Keratinocyte (primary cell): ENCODE measurements around the gene MELTF. TPM values are rescaled to one million over a fixed set of nuclear protein-coding genes. Genes with fewer than 3 reads are reported as not detected.

ENCODE experiments used
- DNase-seq: peaks from one replicate; pipeline ENCODE4 v3.0.0-alpha.2; 2011; ENCODE audit warnings: low read depth, missing footprints, low spot score
- FAIRE-seq: peaks from 2 replicates; lab custom pipeline; 2011; peaks lifted over from hg19 to GRCh38; lab: Jason Lieb, UNC
- H2AFZ ChIP-seq: 2 replicates; pipeline ENCODE4 v1.6.0; 2012; ENCODE audit warnings: low read length, control low read depth, inconsistent platforms; ENCODE audit not compliant: control insufficient read depth
- H3K27ac ChIP-seq: 2 replicates; pipeline ENCODE4 v1.5.1; 2011; ENCODE audit warnings: low read length; ENCODE audit not compliant: control insufficient read depth, insufficient read depth
- H3K27me3 ChIP-seq: 3 replicates; pipeline ENCODE4 v1.6.0; 2011; ENCODE audit warnings: low read length; ENCODE audit not compliant: control insufficient read depth, insufficient read depth; ENCODE audit errors: extremely low read depth
- H3K36me3 ChIP-seq, 2 experiments: 2 replicates in 1 of 2; 3 replicates in 1 of 2; pipeline ENCODE4 v1.5.1; 2011; ENCODE audit warnings: low read length in 2 of 2, mild to moderate bottlenecking in 1 of 2; ENCODE audit not compliant: control insufficient read depth in 2 of 2, insufficient read depth in 2 of 2; ENCODE audit errors: extremely low read depth in 1 of 2
- H3K4me1 ChIP-seq: 3 replicates; pipeline ENCODE4 v1.5.1; 2011; ENCODE audit warnings: low read length; ENCODE audit not compliant: control insufficient read depth, insufficient read depth; ENCODE audit errors: extremely low read depth
- H3K4me2 ChIP-seq: 3 replicates; pipeline ENCODE4 v1.6.0; 2011; ENCODE audit warnings: low read depth, low read length; ENCODE audit not compliant: control insufficient read depth, insufficient read depth; ENCODE audit errors: extremely low read depth
- H3K4me3 ChIP-seq, 3 experiments: fragments of 200-600 bp in 1 of 3; sonication (generic) in 1 of 3; 2 replicates in 2 of 3; 3 replicates in 1 of 3; pipeline ENCODE4 v1.5.1; 2011 to 2016; ENCODE audit warnings: low read length in 3 of 3, mild to moderate bottlenecking in 3 of 3, control low read depth in 2 of 3, inconsistent platforms in 1 of 3, low read depth in 1 of 3, mixed read lengths in 1 of 3, mixed run types in 1 of 3, moderate library complexity in 1 of 3; ENCODE audit not compliant: control insufficient read depth in 2 of 3, insufficient read depth in 2 of 3; ENCODE audit errors: extremely low read depth in 1 of 3
- H3K79me2 ChIP-seq: 2 replicates; pipeline ENCODE4 v1.6.0; 2012; ENCODE audit warnings: low read length; ENCODE audit not compliant: control insufficient read depth, insufficient read depth
- H3K9ac ChIP-seq: 3 replicates; pipeline ENCODE4 v1.6.0; 2011; ENCODE audit warnings: low read length; ENCODE audit not compliant: control insufficient read depth, insufficient read depth; ENCODE audit errors: extremely low read depth
- H3K9me1 ChIP-seq: 3 replicates; pipeline ENCODE4 v1.6.0; 2011; ENCODE audit warnings: low read length; ENCODE audit not compliant: control insufficient read depth, insufficient read depth; ENCODE audit errors: extremely low read depth
- H3K9me3 ChIP-seq: 2 replicates; pipeline ENCODE4 v1.5.1; 2012; ENCODE audit warnings: low read depth, low read length; ENCODE audit not compliant: control insufficient read depth
- H4K20me1 ChIP-seq: 3 replicates; pipeline ENCODE4 v1.6.0; 2011; ENCODE audit warnings: low read length; ENCODE audit not compliant: control insufficient read depth, insufficient read depth; ENCODE audit errors: extremely low read depth
- CTCF ChIP-seq, 3 experiments: IDR thresholded peaks in 1 of 3; conservative IDR thresholded peaks in 1 of 3; optimal IDR thresholded peaks in 1 of 3; 2 replicates in 2 of 3; 3 replicates in 1 of 3; pipeline versions ENCODE3 to v1.5.1; 2011; ENCODE audit warnings: low read length in 3 of 3, mild to moderate bottlenecking in 3 of 3, moderate library complexity in 2 of 3, control low read depth in 1 of 3, inconsistent platforms in 1 of 3; ENCODE audit not compliant: insufficient read depth in 2 of 3; ENCODE audit errors: extremely low read depth in 1 of 3
- EZH2 ChIP-seq: IDR thresholded peaks from one replicate; pipeline ENCODE4 v1.6.1; 2012; ENCODE audit warnings: inconsistent platforms, mild to moderate bottlenecking, low read length, moderate library complexity
- dilution Hi-C: fragments of 300-500 bp; cut with MboI; formaldehyde crosslinking; loops from one replicate; pipeline ENCODE4 v1.7.0; 2020; ENCODE audit warnings: low sequenced_read_pairs; ENCODE audit not compliant: extremely low pct_ligation_motif_present
- polyA plus RNA-seq, 5 experiments: library from polyadenylated mRNA; depleted of rRNA in 3 of 5; stranded (reverse) in 3 of 5; stranded (forward) in 1 of 5; unstranded in 1 of 5; fragments of >200 nt; gene quantifications; 1 replicate in 1 of 5; 2 replicates in 3 of 5; 3 replicates in 1 of 5; pipeline versions ENCODE4 v1.2.1 to v1.2.3, GENCODE V29; 2011 to 2012; ENCODE audit warnings: missing spikeins in 2 of 5, low read depth in 1 of 5, low replicate concordance in 1 of 5

The MELTF gene
- polyA plus RNA-seq, 1 donor (not counting 4 experiments of a cell fraction or from before 2014, with no cell fraction given) = 6.0 TPM

- Histone ChIP-seq H3K79me2 (no peaks in the 10 kb centered on the region), H3K36me3 (no peaks in the 10 kb centered on the region), H3K4me2 (no peak overlapping the region), H3K4me1 (no peaks in the 10 kb centered on the region), H3K9ac (no peak overlapping the region), H3K27ac (no peak overlapping the region), H2AFZ (no peak overlapping the region), H3K4me3 (no peak overlapping the region), H3K9me3 (no peaks in the 10 kb centered on the region), H3K27me3 (peaks cover 8% of the 10 kb centered on the region), H3K9me1 (no peaks in the 10 kb centered on the region), H4K20me1 (no peaks in the 10 kb centered on the region)
- TF ChIP-seq EZH2 (no peak), CTCF (optimal IDR thresholded peaks at IDR 0.05 in 1 of 3, IDR thresholded peaks at IDR 0.05 in 1 of 3, conservative IDR thresholded peaks at IDR 0.05 in 1 of 3; ENCODE audit: extremely low read depth in 1 of 3, insufficient read depth in 2 of 3, low read length in 3 of 3) (no peak)
- dilution Hi-C loops = no loop called here
- FAIRE-seq (no peak), DNase-seq (no peak)
These were observed 43.4 kb downstream of the MELTF start for GRCh38 chr3:196985954-196986885.

GRCh38 chr3:196985298-196985697 is 44.3 kb downstream of the MELTF start:
- dilution Hi-C loops = no loop called here
- no peak overlapping the region for H3K4me3 ChIP-seq
- no peak overlapping the region for H2AFZ ChIP-seq
- H4K20me1 ChIP-seq = no peaks in the 10 kb centered on the region
- DNase-seq = no peak
- FAIRE-seq = no peak
- no peak overlapping the region for H3K4me2 ChIP-seq
- H3K9ac ChIP-seq = no peak overlapping the region
- no peaks in the 10 kb centered on the region for H3K79me2 ChIP-seq
- TF ChIP-seq CTCF (optimal IDR thresholded peaks at IDR 0.05 in 1 of 3, IDR thresholded peaks at IDR 0.05 in 1 of 3, conservative IDR thresholded peaks at IDR 0.05 in 1 of 3; ENCODE audit: extremely low read depth in 1 of 3, insufficient read depth in 2 of 3, low read length in 3 of 3) (no peak), EZH2 (no peak)
- no peaks in the 10 kb centered on the region for H3K9me3 ChIP-seq
- H3K9me1 ChIP-seq = no peaks in the 10 kb centered on the region
- H3K4me1 ChIP-seq = no peaks in the 10 kb centered on the region
- H3K27ac ChIP-seq = no peak overlapping the region
- no peaks in the 10 kb centered on the region for H3K36me3 ChIP-seq
- peaks cover 8% of the 10 kb centered on the region for H3K27me3 ChIP-seq
